ENCODE results near the gene GPR61.

The GPR61 gene

GRCh38 chr1:109539676-109540075 lies at the start of gene GPR61:
Gene GPR61 (plus strand): TSS chr1:109539872. CDS start chr1:109543023, 3,151 bp downstream.
- DNase-seq = no peak
- H3K4me1 Mint-ChIP-seq = no peaks in the 10 kb centered on the region
- H3K4me3 Mint-ChIP-seq = no peak within 1 kb of the TSS
- no peaks in the 10 kb centered on the region for H3K27me3 Mint-ChIP-seq
- no peaks in the 10 kb centered on the region for H3K9me3 Mint-ChIP-seq
- no peak for ATAC-seq
- peak within 1 kb of the TSS in 1 of 2 donors; percentile 36 for H3K27ac Mint-ChIP-seq

DNA sequence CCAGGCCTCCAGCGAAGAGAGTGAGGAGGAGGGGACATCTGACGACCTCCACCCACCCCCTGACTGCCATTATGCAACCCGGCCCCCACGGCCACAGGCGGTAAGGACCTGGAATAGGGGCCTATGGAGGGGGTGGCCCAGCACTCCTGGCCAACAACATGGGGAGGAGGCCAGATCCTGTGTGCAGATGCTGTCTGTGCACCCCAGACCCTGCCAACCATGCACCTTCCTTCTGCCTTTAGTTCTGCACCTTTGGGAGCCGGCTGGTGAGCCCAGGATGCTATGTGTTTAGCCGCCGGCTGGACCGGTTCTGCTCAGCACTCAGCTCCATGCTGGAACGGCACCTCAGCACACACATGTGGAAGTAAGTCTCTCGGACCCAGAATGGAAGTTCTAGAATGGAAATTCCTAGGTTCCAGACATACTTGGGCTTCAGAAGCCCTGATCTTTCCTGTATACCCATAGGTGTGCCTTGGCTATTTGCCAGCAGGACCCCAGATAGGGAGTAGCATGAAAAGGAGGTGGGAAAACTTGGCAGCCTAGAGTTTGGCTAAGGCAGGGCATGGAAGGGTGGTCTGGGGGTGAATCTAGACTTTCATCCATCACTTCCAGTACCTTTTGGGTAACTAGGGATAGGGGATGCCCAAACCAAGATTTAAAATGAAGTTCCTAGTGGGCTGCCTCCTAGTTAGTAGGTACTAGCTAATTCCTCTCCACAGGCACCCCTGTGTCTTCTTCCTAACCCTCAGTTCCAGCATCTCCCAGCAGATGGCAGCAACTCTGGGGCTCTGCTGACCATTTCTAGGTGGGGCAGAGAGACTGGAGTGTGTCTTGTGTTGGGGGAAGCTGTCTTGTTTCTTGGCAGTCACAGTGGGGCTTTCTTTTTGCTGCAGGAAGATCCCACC lies 49.4 kb upstream of the GPR61 start:
- Mint-ChIP-seq H3K9me3 (no peaks in the 10 kb centered on the region), H3K4me3 (no peak overlapping the region), H3K4me1 (peaks cover 34% of the 10 kb centered on the region), H3K27ac (no peak overlapping the region), H3K27me3 (no peaks in the 10 kb centered on the region)
- ATAC-seq = peak; percentile 39
- peak; percentile 64 to 67 for DNase-seq

DNA sequence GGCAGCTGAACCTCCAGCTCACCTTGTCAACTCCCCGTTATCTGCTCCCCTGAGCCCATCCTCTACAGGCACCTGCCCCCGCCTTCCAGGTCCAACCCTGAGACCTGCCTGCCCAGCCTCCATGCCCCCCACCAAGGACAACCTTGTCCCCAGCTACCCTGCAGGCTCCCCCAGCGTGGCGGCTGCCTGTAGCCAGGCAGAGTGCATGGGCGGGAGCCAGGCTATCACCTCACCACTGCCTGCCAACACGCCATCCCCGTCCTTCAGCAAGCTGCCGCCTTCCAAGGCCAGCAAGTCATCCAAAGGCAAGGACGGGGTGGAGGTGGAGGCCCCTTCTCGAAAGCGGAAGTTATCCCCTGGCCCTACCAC lies 48.8 kb upstream of the GPR61 start:
- Mint-ChIP-seq H3K27me3 (no peaks in the 10 kb centered on the region), H3K4me1 (peaks cover 34% of the 10 kb centered on the region), H3K9me3 (no peaks in the 10 kb centered on the region), H3K4me3 (no peak overlapping the region), H3K27ac (no peak overlapping the region)
- no peak for DNase-seq
- no peak for ATAC-seq

DNA sequence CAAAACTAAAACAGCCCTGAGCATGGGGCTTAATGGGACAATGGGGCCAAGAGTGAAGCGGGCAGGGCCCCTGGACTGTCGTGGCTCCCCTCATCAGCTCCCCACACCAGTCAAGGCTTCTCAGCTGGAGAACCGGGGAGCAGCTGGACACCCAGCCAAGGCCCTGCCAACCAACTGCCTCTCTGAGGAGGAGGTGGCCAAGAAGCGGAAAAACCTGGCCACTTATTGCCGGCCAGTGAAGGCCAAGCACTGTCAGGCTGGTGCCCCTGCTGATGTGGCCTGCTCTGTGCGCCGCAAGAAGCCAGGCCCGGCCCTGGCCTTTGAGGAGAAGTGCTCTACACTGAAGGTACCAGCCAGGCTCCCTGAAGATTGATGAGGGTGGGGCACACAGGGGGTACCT lies 48.3 kb upstream of the GPR61 start:
- no peak for ATAC-seq
- DNase-seq = no peak
- Mint-ChIP-seq H3K27ac (no peak overlapping the region), H3K4me3 (no peak overlapping the region), H3K9me3 (no peaks in the 10 kb centered on the region), H3K27me3 (no peaks in the 10 kb centered on the region), H3K4me1 (peaks cover 37% of the 10 kb centered on the region)

DNA sequence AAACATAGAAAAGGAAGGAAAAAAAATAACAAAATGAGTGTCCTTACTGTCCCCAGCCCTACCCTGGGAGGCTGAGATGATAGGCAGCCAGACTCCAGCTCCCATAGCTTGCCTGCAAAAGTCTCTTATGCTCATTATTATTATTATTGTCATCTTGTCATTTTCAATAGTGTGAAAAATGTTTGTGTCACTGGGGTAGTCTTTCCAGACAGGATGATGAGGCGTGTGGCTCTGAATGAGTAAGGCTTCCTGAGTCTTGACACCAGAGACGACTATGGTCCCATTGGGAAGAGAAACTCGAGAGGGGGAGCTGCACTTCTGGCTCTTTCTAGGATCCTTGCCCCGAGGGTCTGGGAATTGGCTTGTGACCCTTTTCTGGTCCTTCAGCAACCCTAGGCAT lies 46.9 kb upstream of the GPR61 start:
- H3K9me3 Mint-ChIP-seq = no peaks in the 10 kb centered on the region
- H3K4me1 Mint-ChIP-seq = peaks cover 41% of the 10 kb centered on the region
- H3K27ac Mint-ChIP-seq = no peak overlapping the region
- H3K27me3 Mint-ChIP-seq = no peaks in the 10 kb centered on the region
- H3K4me3 Mint-ChIP-seq = no peak overlapping the region
- ATAC-seq (no peak), DNase-seq (no peak)

GRCh38 chr1:109493227-109493626 lies 46.4 kb upstream of the GPR61 start:
- no peaks in the 10 kb centered on the region for H3K9me3 Mint-ChIP-seq
- H3K4me3 Mint-ChIP-seq = no peak overlapping the region
- no peak for DNase-seq
- no peaks in the 10 kb centered on the region for H3K27me3 Mint-ChIP-seq
- no peak overlapping the region for H3K27ac Mint-ChIP-seq
- ATAC-seq = no peak
- peaks cover 44% of the 10 kb centered on the region for H3K4me1 Mint-ChIP-seq

- Mint-ChIP-seq H3K4me1 (peaks cover 51% of the 10 kb centered on the region), H3K9me3 (no peaks in the 10 kb centered on the region), H3K27ac (peak within 1 kb of the TSS; percentile 92 to 96), H3K4me3 (peak within 1 kb of the TSS; percentile 96 to 99), H3K27me3 (no peaks in the 10 kb centered on the region)
- DNase-seq (peak; percentile 91 to 93), ATAC-seq (peak; percentile 90)
Measured at GRCh38 chr1:109493805-109494539, 45.7 kb upstream of the GPR61 start, which contains the start of gene CYB561D1. Gene CYB561D1 (plus strand): TSS chr1:109494094. CDS start chr1:109494140, 46 bp downstream.

DNA sequence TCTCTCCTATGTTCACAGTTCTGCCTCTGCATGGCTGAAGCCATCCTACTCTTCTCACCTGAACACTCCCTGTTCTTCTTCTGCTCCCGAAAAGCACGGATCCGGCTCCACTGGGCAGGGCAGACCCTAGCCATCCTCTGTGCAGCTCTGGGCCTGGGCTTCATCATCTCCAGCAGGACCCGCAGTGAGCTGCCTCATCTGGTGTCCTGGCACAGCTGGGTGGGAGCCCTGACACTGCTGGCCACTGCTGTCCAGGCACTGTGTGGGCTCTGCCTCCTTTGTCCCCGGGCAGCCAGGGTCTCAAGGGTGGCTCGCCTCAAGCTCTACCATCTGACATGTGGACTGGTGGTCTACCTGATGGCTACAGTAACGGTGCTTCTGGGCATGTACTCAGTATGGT lies 43.9 kb upstream of the GPR61 start:
- ATAC-seq (no peak), DNase-seq (no peak)
- Mint-ChIP-seq H3K4me1 (peaks cover 69% of the 10 kb centered on the region), H3K4me3 (peak overlapping the region; percentile 24 to 96), H3K27me3 (no peaks in the 10 kb centered on the region), H3K9me3 (no peaks in the 10 kb centered on the region), H3K27ac (no peak overlapping the region)

DNA sequence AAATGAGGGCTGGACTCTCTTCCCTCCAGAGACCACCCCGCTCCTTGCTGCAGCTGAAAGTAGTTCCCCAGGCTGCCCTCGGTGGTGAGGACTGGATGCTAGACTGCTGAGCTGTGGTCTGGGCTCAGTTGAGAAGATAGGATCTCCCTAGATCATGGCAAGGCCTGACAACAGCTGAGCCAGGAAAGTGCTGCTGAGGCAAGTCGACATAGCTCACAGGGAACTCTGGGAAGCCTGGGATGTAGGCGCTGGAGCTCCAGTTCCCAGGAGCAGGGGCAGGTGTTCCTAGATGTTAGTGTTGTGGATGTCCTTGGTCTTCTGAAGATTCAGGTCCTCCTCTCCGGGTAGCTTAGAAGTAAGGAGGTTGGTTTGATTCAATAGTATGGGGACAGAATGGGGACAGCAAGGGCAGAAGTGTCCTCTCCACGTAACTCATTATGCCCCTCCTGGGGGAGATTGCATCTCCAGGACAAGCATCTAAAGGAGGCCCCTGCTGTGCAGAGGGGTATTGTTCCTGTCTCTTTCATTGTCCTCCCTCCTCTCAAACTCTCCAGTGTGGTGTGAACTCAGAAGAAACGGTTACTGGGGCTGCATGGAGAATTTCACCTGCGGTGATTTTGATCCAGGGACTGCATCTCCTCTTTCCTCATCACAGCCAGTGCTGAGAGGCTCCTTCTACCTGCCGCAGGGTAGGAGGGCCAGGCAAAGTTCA lies 42.1 kb upstream of the GPR61 start:
- Mint-ChIP-seq H3K4me3 (peak overlapping the region; percentile 41 to 69), H3K27me3 (no peaks in the 10 kb centered on the region), H3K27ac (peak overlapping the region in 1 of 2 donors; percentile 73), H3K9me3 (no peaks in the 10 kb centered on the region), H3K4me1 (peaks cover 87% of the 10 kb centered on the region)
- ATAC-seq (no peak), DNase-seq (no peak)

- no peak overlapping the region for H3K27ac Mint-ChIP-seq
- ATAC-seq (no peak), DNase-seq (no peak)
- H3K4me3 Mint-ChIP-seq = peak overlapping the region; percentile 41 to 69
- H3K4me1 Mint-ChIP-seq = peaks cover 93% of the 10 kb centered on the region
- no peaks in the 10 kb centered on the region for H3K27me3 Mint-ChIP-seq
- no peaks in the 10 kb centered on the region for H3K9me3 Mint-ChIP-seq
Measured at GRCh38 chr1:109498161-109498801, 41.4 kb upstream of the GPR61 start.

GRCh38 chr1:109499081-109499480 lies 40.6 kb upstream of the GPR61 start:
- H3K4me3 Mint-ChIP-seq = peak overlapping the region; percentile 13 to 49
- ATAC-seq (no peak), DNase-seq (no peak)
- H3K4me1 Mint-ChIP-seq = peaks cover 99% of the 10 kb centered on the region
- H3K27me3 Mint-ChIP-seq = no peaks in the 10 kb centered on the region
- H3K9me3 Mint-ChIP-seq = no peaks in the 10 kb centered on the region
- peak overlapping the region in 1 of 2 donors; percentile 29 for H3K27ac Mint-ChIP-seq

DNA sequence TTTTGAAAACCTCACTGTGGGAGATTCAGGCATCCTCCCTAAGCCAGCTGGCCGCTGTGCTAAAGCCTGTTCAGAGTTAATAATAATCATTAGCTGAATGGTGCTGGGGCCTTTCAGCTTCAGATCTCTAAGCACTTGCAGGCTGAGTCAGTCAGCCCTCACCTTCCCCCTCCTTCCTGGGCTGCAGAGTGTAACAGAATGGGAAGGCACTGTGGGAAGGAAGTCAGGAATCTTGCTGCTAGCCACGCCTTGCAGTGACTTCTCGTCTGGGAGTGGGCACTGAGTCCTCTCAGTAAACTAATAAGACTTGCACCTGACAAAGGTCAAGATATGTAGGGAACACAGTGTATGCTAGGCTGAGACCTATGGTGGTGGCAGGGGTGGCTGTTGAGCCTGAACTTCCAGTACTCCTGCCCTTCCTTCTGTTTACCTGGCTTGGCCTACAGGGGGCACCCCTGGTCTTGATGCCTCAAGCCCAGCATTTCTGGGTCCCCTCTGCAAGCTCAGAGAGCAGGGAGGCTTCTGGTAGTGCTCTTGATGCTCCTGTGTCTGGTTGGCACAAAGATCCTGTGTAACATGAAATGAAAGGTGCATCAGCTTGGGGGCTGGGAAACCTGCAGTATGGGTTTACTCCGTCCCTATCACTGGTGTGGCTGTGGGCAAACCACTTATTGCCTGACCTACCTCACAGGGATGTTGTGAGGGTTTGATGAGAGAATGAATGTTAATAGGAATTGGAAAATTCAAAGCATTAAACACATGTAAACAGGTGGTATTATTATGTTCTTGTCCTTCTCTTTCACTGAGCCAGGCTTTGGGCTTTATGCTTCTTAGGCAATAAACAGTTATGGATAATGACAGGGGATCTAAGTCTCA lies 39.8 kb upstream of the GPR61 start:
- Mint-ChIP-seq H3K27me3 (no peaks in the 10 kb centered on the region), H3K27ac (peak overlapping the region; percentile 29 to 68), H3K4me1 (peaks cover 99% of the 10 kb centered on the region), H3K4me3 (peak overlapping the region; percentile 36 to 49), H3K9me3 (no peaks in the 10 kb centered on the region)
- peak in 1 of 2 donors; percentile 51 for DNase-seq
- ATAC-seq = peak; percentile 28

DNA sequence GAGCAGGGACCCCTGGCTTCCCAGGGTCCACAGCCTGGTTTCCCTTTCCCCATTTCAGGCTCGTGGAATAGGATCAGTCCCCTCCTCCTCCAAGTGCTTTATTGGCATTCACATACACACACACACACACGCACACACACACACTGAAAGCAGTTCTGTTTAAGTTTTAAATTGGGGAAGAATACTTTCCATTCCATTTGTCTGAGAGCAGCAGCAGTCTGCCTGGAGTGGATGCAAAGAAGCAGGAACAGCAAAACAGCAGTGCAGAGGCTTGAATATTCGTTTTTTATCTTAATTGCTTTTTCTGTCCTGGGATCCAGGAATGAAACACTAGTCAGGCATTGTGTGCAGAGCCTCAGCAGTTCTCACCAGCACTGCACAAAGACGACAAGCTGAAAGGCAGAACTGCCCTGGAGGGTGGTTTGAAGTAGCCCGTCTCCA lies 38.7 kb upstream of the GPR61 start:
- Mint-ChIP-seq H3K4me1 (peaks cover 99% of the 10 kb centered on the region), H3K27me3 (no peaks in the 10 kb centered on the region), H3K27ac (no peak overlapping the region), H3K4me3 (no peak overlapping the region), H3K9me3 (no peaks in the 10 kb centered on the region)
- no peak for ATAC-seq
- DNase-seq = no peak

GRCh38 chr1:109501644-109502363 lies 37.9 kb upstream of the GPR61 start:
- ATAC-seq = no peak
- H3K27me3 Mint-ChIP-seq = no peaks in the 10 kb centered on the region
- no peak for DNase-seq
- H3K4me3 Mint-ChIP-seq = peak overlapping the region; percentile 60 to 76
- H3K27ac Mint-ChIP-seq = peak overlapping the region in 1 of 2 donors; percentile 92
- H3K4me1 Mint-ChIP-seq = peaks cover 99% of the 10 kb centered on the region
- no peaks in the 10 kb centered on the region for H3K9me3 Mint-ChIP-seq
